LNCAP (cell line): ENCODE data around the gene CIAO3.

Experiments used
- TF ChIP-seq, protein P1 (sequence below): fragments of 450-650 bp; IDR thresholded peaks from 2 replicates; pipeline ENCODE4 v1.5.1; 2017; ENCODE audit warnings: mild to moderate bottlenecking

Gene CIAO3

DNA sequence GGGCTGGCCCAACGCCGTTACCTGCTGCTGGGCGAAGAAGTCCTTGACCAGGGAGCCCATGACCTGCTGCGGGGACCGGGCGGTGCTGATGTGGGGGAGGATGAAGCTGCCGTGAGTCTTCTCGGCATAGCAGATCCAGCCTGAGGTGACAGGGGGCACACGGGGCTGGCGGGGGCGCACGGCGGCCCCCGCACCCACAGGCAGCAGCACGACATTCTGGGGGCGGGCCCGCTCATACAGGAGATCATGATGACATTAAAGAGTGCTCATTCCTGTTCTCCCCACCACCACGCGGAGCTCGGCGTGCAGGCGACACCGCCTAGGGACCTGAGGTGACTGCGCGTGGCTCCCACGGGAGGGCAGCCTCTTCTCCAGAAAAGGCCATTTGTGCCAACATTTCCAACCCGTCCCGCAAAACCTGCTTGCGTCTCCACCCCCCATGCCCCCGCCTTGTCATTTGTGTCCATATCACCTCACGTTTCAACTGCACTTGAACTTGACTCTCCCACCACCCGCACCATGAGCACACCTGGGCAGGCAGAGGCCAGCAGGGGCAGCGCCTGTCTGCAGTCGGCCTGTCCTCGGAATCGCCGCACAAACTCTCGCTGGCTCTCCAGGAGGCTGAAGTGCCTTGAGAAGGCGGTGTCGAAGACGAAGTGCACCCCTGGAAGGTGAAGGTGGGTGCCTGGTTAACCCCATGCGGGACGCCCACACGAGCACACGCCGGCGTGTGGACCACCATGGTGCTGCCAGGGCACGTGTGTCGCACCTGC, 6.4 kb downstream of the CIAO3 start:
- TF ChIP-seq, protein P1, sequence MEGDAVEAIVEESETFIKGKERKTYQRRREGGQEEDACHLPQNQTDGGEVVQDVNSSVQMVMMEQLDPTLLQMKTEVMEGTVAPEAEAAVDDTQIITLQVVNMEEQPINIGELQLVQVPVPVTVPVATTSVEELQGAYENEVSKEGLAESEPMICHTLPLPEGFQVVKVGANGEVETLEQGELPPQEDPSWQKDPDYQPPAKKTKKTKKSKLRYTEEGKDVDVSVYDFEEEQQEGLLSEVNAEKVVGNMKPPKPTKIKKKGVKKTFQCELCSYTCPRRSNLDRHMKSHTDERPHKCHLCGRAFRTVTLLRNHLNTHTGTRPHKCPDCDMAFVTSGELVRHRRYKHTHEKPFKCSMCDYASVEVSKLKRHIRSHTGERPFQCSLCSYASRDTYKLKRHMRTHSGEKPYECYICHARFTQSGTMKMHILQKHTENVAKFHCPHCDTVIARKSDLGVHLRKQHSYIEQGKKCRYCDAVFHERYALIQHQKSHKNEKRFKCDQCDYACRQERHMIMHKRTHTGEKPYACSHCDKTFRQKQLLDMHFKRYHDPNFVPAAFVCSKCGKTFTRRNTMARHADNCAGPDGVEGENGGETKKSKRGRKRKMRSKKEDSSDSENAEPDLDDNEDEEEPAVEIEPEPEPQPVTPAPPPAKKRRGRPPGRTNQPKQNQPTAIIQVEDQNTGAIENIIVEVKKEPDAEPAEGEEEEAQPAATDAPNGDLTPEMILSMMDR, result no peak

DNA sequence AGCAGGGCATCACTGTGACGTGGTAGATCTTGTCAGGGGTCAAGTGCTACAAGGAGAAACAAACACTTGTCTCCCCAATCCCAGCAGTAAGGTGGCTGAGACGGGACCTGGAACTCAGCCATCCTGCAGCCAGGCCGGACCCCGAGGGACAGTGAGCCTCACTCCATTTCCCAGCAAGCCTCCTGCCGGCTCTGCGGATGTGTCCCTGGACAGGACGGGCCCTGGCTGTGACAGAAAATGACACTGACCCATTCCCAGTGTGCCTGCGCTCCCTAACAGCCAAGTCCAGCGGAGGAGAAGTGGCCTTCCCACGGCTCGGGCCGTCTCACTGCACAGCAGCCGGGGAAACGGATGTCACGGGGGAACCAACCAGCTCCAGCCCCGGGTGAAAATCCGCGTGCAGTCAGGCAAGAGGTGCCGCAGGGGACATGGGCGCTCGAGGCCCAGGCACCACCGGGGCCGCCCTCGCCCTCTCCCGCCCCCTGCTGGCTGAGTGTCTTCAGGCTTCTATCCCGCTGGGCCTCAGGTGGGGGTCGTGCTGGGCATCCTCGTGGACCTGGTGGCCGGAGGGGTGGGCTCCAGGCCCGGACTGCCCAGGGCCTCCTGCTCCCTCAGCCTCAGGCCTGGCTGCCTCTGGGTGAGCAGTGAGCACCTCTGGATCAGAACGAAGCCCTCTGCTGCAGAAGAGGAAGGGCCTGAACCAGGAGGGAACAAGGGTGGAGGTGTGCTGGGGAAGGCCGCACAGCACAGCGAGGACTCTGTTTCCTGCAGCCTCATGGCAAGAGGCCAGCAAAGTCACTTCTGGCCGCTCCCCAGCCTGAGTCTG, 7.2 kb downstream of the CIAO3 start:
- TF ChIP-seq, protein P1, result no peak

GRCh38 chr16:732936-733335, 7.9 kb downstream of the CIAO3 start:
- TF ChIP-seq, protein P1, result no peak

GRCh38 chr16:732332-732731, 8.5 kb downstream of the CIAO3 start:
- TF ChIP-seq, protein P1, result no peak

DNA sequence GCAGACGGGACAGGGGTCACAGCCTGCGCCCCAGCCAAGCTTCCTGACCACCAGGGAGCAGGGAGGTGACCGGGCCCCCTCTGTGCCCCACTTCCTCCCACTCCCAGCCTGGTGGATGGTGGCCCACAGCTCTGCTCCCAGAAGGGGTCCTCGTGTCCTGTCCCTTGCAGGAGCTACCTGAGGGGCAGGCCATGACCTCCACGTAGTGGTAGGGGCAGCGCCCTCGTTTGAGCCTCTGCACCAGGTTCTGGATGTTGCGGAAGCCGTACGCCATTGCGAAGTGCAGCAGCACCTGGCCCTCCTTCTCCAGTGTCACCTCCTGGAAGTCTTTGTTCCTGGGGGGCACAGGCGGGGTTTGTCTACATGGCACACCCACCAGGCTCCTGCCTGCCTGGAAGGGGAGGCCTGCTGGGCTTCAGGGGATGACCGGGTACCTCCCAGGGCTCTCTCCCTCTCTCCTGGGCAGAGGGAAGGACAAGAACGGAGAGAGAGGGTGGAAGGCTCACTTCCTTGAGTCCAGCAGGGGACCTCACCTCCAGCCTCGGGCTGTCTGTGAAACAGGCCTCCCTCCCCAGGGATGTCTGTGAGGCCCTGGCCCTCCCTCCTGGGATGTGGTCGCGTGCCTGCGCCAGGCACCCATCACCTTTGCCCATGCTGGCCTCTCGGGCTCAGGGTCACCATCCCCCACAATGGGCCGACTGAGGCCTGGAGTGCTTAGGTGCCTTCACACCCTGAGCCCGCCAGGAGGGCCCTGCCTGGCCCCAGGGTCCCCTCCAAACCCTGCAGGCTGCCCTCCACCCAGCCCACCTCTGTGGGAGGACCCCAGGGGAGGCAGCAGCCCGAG, 9.9 kb downstream of the CIAO3 start:
- TF ChIP-seq, protein P1, result no peak

- TF ChIP-seq, protein P1, result no peak
Observed at GRCh38 chr16:729768-730665, 10.8 kb downstream of the CIAO3 start.
